H1 (cell line): Measurements from ENCODE around the gene DOCK3.

Experiments
- CEBPB ChIP-seq: IDR thresholded peaks from 2 replicates; pipeline ENCODE4 v1.6.1; 2012; ENCODE audit warnings: low read depth, low read length
- CREB1 ChIP-seq: IDR thresholded peaks from 2 replicates; pipeline ENCODE4 v1.6.1; 2012; ENCODE audit warnings: inconsistent platforms
- EP300 ChIP-seq, 2 experiments: IDR thresholded peaks; 1 replicate in 1 of 2; 2 replicates in 1 of 2; pipeline ENCODE4 v1.6.1; 2011 to 2012; ENCODE audit warnings: low read depth in 2 of 2, low read length in 2 of 2, mild to moderate bottlenecking in 2 of 2, borderline replicate concordance in 1 of 2, inconsistent platforms in 1 of 2, moderate library complexity in 1 of 2
- POLR2A ChIP-seq, 2 experiments: IDR thresholded peaks; 1 replicate in 1 of 2; 2 replicates in 1 of 2; pipeline ENCODE4 v1.6.1; 2011; ENCODE audit warnings: low read depth in 2 of 2, low read length in 2 of 2, mild to moderate bottlenecking in 2 of 2; ENCODE audit errors: control extremely low read depth in 1 of 2
- RFX5 ChIP-seq: IDR thresholded peaks from 2 replicates; pipeline ENCODE4 v1.6.1; 2011; ENCODE audit warnings: low read depth, low read length, improper control_type of control experiment, borderline replicate concordance
- TAF1 ChIP-seq: IDR thresholded peaks from 2 replicates; pipeline ENCODE4 v1.6.1; 2011; ENCODE audit warnings: mild to moderate bottlenecking, low read depth, low read length
- TF ChIP-seq, protein P1 (sequence below), 3 experiments: IDR thresholded peaks; 1 replicate in 2 of 3; 2 replicates in 1 of 3; pipeline versions ENCODE4 v1.5.1 to v1.6.1; 2011; ENCODE audit warnings: low read length in 3 of 3, mild to moderate bottlenecking in 3 of 3, inconsistent platforms in 2 of 3, low read depth in 1 of 3, moderate library complexity in 1 of 3; ENCODE audit not compliant: insufficient read depth in 1 of 3; ENCODE audit errors: control extremely low read depth in 1 of 3
- TF ChIP-seq, protein P2 (sequence below): IDR thresholded peaks from 2 replicates; pipeline ENCODE4 v1.6.1; 2012; ENCODE audit warnings: low read length, inconsistent platforms

DNA sequence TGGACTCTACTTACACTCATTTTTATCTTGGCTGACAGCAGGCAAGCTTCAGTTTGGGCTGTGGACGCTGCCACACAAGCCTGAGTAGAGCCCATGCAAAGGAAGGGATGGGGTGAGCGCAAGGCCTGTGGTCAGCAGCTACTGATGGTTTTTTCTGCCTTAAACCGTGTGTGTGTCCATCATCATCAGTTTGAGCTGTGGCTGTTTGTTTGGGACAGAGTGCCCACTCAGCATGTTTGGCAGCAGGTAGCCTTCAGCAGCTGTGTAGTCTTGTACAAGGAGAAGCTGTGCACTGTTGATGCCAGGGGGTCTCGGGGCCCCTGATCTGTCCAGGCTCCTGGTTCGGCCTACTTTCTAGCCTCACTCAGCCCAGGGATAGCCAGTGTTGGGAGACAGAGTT lies 719.8 kb downstream of the DOCK3 start:
- TF ChIP-seq, protein P1, sequence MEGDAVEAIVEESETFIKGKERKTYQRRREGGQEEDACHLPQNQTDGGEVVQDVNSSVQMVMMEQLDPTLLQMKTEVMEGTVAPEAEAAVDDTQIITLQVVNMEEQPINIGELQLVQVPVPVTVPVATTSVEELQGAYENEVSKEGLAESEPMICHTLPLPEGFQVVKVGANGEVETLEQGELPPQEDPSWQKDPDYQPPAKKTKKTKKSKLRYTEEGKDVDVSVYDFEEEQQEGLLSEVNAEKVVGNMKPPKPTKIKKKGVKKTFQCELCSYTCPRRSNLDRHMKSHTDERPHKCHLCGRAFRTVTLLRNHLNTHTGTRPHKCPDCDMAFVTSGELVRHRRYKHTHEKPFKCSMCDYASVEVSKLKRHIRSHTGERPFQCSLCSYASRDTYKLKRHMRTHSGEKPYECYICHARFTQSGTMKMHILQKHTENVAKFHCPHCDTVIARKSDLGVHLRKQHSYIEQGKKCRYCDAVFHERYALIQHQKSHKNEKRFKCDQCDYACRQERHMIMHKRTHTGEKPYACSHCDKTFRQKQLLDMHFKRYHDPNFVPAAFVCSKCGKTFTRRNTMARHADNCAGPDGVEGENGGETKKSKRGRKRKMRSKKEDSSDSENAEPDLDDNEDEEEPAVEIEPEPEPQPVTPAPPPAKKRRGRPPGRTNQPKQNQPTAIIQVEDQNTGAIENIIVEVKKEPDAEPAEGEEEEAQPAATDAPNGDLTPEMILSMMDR (IDR thresholded peaks at IDR 0.05; ENCODE audit: control extremely low read depth in 1 of 3, insufficient read depth in 1 of 3, low read depth in 1 of 3, low read length in 3 of 3): no peak
- peak in 1 of 2 experiments; percentile 17; a peak in 1 of 3 replicates for TF ChIP-seq POLR2A (IDR thresholded peaks at IDR 0.05; ENCODE audit: control extremely low read depth in 1 of 2, low read depth in 2 of 2, low read length in 2 of 2)
- TF ChIP-seq, protein P2, sequence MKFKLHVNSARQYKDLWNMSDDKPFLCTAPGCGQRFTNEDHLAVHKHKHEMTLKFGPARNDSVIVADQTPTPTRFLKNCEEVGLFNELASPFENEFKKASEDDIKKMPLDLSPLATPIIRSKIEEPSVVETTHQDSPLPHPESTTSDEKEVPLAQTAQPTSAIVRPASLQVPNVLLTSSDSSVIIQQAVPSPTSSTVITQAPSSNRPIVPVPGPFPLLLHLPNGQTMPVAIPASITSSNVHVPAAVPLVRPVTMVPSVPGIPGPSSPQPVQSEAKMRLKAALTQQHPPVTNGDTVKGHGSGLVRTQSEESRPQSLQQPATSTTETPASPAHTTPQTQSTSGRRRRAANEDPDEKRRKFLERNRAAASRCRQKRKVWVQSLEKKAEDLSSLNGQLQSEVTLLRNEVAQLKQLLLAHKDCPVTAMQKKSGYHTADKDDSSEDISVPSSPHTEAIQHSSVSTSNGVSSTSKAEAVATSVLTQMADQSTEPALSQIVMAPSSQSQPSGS: no peak
- no peak for TF ChIP-seq EP300 (IDR thresholded peaks at IDR 0.05; ENCODE audit: borderline replicate concordance in 1 of 2, low read depth in 2 of 2, low read length in 2 of 2)
- no peak for TF ChIP-seq RFX5
- no peak for TF ChIP-seq CREB1
- TF ChIP-seq TAF1: no peak
- TF ChIP-seq CEBPB: no peak
